GM21529 (cell line): Measurements from ENCODE around the gene ADCY6.

Experiments
- ATAC-seq: cut with Tn5 transposase; IDR thresholded peaks from one replicate; pipeline ENCODE4 v1.9.1; 2021; ENCODE audit not compliant: unreplicated experiment

The ADCY6 gene

DNA sequence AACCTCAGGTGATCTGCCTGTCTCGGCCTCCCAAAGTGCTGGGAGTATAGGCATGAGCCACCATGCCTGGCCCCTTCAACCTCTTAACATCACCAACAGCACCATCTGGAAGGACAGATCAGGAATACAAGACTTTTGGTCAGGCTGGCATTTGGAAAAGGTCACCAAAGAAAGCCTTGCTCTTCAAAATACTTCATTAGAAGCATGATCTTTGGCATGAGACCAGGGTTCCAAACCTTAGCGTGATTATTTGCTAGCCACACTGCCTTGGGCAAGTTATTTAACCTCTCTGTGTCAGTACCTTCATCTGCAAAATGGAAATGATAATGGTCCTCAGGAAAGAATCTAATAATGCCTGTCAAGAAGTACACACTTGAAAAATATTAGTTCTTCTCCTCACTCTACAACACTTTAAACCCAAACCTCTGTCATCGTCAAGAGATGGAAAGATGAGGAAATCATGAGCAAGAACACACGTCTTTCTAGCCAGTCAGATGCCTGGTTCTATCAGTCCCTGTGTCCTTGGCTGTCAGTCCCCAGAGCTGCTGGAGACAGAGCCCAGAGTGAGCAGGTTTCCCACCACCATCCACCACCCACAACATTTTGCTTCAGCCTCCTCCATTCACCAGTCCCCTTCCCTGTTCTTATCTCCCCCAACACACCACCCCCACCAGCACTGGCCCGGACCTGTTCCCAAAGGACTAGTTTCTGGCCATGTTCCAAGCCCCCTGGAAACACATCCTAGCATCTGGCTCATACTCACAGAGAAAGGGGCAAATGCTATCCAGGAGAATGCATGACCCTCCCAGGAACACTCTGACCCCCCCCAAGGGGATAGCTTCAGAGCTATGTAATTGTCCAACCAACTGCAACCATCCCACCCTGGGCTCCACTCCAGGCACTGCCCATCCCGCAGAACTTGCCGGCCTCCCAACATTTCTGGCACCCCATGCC lies 2.0 kb downstream of the ADCY6 start:
- ATAC-seq = no peak

- ATAC-seq = no peak
Observed at GRCh38 chr12:48783432-48783831, 5.5 kb downstream of the ADCY6 start.

DNA sequence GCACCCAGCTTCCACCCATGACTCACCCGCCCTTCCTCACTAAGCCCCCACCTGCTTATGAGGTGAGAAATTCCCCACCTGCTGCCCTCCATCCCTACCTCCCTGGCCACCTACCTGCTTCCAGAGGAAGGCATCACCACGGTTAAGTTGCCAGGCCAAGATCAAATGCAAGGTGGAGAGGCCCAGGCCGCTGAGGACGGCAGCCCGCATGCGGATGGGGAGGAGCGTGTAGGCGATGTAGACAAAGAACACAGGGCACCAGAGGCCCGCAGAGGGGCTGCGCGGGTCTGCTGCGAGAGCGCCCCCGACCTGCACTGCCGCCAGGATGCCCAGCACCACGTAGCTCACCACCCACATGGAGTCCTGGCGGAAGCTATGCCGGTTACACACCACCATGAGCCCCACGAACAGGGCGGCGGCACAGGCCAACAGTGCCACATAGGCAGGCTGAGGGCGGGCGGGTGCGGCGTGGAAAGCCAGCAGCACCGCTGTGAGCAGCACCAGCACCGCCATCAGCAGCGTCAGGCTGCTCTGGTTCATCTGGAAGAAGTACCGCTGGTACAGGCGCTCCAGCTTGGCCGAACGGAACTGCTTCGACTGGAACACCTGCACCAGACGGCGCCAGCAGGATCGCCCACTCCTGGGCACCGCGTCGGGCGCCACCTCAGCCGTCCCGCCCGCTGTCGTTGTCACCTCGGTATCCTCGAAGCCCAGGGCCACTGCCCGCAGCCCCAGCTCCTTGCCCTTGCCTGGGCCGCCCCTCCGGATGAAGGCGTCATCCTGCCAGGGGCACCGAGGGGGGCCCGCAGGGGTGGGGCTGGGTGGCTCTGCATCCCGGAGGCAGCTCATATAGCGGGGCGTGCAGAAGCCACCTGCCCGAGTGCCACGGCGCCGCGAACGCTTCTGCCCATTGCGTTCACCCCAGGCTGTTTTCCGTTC lies 6.2 kb downstream of the ADCY6 start:
- ATAC-seq = no peak

DNA sequence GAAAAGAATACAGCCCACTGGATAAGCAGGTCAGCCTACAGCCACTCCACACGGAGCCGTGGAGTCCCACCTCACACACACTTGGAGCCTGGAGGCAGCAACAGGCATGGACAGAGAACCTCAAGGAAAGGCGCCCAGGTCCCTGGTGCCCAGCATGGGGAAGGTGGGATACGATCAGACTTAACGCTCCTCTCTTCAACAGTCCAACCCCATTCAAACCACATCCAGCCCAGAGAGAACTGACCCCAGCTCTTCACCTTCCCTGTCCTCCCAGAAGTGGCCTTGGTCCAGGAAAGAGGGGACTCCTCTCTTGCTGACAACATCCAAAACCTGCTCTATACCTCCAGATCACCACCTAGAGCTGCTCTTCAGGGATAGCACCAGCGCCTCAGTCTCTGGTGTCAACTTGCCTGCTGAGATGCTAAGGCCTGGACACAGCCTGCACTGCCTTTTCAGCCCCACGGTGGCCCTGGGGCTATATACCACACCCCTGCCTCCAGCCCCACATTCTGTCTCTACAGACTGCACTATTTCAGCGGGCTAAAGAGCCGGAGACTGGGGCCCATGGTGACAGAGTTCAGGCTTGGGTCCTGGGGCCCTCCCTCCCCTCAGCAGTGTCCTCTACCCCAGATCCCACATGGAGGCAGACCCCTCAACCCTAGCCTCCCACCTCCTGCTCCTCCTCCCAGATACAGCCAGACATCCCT lies 7.0 kb downstream of the ADCY6 start:
- no peak for ATAC-seq

DNA sequence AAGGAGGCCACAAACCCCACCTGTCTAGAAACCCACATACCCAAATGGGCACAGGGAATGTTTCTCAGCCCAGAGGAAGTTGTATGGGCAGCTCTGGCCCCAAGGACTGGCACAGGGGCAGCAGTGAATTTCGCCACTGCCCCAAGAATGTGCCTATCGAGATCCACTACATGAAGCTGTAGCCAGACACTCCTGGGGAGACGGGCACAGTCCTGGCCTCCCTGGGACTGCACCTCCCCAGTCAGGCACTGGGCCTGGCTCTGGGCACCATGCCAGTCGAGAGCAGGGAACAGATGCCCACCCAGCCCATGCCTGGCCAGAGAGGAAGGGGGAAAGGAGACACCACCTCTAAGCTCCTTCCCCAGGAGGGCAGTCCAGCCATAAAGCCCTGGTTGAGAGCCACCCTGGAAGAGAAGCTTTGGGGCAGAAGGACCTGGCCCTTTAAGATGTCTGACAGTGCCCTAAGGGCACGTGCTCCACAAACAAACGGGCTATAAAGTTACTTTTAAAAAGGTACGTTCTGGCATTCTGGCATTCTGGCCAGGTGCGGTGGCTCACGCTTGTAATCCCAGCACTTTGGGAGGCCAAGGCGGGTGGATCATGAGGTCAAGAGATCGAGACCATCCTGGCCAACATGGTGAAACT lies 8.4 kb downstream of the ADCY6 start:
- no peak for ATAC-seq

DNA sequence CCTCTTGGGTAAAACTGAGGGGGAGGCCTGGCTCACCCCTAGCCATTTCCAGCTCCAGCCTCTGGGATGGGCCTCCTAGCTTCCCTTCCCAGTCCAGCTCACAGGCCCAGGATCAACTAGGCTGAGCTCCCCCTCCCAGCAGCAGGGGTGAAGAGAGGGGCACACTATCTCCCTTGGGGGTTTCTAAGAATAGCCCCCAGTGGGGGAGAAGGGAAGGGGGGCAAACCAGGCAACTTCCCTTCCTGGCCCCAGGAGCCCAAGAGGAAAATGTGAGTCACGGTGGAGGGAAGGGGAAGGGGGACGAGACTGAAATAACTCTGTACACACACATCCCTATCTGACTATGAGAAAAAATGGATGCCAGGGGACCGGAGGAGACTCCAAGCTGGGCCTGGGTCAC lies 9.0 kb downstream of the ADCY6 start:
- no peak for ATAC-seq

GRCh38 chr12:48777501-48778400 lies 11.1 kb downstream of the ADCY6 start:
- no peak for ATAC-seq

GRCh38 chr12:48776956-48777355 lies 11.9 kb downstream of the ADCY6 start:
- no peak for ATAC-seq

- no peak for ATAC-seq
Observed at GRCh38 chr12:48775991-48776649, 12.8 kb downstream of the ADCY6 start.

- no peak for ATAC-seq
Observed at GRCh38 chr12:48775299-48775698, 13.6 kb downstream of the ADCY6 start.

DNA sequence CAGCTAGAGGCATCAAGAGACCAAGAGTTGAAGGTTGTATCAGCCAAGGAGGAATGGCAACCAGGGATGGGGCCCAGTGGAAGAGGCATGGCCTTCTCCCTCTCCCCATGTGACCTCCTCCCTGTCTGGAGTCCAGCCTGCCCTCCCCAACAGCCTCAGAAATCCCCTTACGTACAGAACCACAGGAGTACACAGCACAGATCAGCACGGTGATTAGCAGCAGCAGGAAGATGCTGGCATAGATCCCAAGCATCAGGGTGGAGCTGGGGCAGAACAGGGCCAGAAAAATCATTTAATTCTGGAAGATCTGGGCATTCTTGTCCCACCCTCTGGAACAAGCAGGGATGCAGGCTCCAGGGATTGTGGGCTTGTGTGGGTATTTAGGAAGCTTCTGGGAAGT lies 14.4 kb downstream of the ADCY6 start:
- ATAC-seq = no peak

GRCh38 chr12:48773686-48774085 lies 15.2 kb downstream of the ADCY6 start:
- no peak for ATAC-seq

DNA sequence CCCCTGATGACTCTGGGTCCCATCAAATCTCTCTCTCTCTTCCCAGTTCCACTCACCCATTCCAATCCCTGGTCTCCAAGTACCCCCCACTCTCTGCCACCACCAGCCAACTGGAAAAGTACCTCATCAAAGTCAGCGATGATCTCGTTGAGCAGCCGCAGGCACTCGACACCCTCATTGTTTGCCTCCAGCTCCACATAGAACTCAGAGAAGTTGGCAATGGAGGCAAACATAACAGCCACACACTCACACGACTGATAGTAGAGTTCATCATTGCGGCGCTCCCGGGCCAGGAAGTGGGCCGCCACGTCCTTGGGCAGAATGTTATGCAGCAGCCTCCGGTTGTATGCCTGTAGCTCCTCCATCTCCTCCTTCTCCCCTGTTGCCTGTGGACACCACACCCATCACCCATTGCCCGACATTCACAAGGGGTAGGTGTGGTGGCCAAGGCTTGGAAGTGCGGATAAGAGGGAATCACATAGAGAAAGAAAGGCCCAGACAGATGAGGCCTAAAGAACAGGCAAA lies 17.2 kb downstream of the ADCY6 start:
- no peak for ATAC-seq

DNA sequence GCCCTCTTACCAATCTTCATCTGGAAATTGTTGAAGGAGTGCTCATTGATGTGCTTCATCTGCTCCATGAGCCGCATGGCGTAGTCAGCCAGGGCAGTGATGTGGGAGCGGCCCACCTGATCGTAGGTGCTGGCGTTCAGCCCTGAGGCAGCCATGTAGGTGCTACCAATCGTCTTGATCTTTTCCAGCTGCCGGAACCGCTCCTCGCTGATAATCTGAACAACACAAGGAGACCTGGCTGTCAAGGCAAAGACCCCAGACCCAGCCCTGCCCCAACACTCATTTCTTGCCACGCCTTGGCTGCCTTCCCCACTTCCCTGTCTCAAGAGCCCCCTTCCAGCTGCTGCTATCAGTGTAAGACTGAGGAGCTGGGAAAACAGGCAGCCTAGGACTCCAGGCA lies 18.1 kb downstream of the ADCY6 start:
- no peak for ATAC-seq

DNA sequence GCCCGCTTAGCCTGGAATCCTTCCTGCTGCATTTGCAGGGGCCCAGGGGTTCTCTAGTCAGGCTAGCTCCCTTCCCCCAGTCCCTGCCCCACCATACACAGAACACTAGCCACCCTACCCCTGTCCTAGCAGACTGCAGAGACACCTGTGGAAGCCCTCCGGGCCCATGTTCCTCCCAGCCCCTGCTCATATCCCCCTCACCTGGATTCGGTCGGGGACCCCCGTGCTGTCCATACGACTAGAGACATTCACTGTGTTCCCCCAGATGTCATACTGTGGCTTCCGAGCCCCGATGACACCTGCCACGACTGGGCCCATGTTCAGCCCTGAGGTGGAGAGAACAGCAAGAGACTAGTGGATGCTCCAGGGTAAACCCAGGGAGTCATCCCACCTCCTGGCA lies 20.2 kb downstream of the ADCY6 start:
- ATAC-seq = no peak

DNA sequence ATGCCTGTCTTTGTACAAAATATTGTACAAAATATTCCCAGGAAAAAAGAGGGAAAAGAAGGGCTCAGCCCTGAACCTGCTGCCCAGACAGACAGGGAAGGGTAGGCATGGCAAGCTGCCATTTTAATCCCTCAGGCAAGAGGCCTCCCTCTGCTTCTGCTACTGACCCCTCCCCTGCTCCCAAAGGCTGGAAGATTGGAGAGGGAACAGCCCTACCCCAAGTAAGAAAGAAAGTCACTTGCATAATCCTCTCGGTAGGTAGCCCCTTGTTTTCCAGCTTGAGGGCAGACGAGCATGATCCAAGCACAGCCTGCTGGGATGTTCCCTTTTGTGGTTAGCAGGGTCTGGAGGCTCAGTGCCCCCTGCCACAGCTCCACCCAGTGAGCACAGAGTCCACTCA lies 20.7 kb downstream of the ADCY6 start:
- ATAC-seq = no peak

- no peak for ATAC-seq
Observed at GRCh38 chr12:48767521-48767920, 21.4 kb downstream of the ADCY6 start.

DNA sequence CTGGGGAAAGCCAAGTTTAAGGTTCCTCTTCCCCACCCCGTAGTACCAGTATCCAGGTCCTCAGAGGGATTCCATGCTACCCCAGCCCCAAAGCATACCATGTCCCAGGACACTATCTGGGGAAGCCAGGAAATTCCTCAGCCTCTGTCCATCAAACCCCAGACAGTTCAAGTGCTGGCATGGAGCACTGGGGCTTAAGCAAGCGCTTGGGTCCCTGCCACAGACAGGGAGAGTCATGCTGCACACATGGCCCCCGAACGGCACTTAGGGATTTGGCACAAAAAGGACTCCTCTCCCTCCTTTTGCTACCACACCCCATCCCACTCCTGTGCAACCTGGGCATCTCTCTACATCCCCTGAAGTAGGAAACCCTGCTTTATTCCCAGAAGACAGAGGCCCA lies 21.8 kb downstream of the ADCY6 start:
- ATAC-seq = no peak

DNA sequence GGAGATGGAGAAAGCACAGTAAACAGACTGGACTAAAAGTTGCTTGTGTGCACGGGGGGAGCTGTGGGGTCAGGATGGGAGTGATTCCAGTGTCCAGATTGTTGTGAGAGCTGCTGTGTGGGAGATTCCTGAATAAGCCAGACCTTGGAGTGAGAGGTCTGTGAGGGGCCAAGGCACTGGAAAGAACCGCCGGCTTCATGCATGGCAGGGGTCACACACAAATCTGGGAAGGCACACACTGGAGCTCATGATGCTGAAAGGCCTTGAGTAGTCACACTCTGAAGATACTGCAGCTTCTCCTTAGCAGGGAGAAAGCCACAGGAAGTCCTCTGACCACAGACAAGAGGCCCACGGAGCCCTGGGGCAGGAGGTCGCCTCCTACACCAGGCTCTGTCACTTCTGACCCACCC lies 23.1 kb downstream of the ADCY6 start:
- no peak for ATAC-seq
